Activated naive CD4-positive, alpha-beta T cell treated with anti-CD3 and anti-CD28 coated beads, Interleukin-2, amount 50 U/mL, for 16 hours (primary cell): ENCODE measurements around the gene PHLDA3.
A peak's percentile ranks its signal among the peaks of the same experiment; 100 is the strongest.
"Not testable (repeated sequence)": the region's sequence is repeated elsewhere in the genome, so short reads cannot be mapped to it uniquely, and the experiment has no call there.

ENCODE experiments used
- DNase-seq: peaks from one replicate; pipeline ENCODE4 v3.0.0-alpha.2; 2020

Gene PHLDA3

DNA sequence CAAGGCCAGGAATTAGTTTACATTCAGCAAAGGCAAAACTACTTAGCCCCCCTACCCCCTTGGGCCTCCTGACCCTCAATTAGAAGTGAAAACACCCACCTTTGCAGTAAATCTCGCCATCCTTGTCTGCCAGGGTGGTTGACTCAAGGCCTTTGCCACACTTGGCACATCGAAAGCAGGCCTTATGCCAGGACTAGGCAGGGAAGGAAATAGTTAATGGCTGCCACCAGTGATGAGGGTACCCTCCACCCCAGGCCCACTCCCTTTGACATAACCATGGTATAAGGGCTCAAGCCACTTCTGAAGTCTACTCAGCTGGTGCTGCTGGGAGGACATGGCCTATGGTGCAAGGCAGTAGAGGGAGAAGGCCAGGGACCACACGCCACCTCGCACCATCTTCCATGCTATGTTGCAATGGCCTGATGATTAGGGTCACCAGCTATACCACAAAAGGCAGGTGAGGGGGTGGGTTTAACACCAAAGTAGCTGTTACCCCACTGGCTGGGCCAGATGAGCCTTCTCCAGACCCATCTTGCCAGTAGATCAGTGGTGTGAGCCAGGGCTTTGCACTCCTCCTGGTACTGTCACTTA, 16.3 kb upstream of the PHLDA3 start:
- no peak for DNase-seq

DNA sequence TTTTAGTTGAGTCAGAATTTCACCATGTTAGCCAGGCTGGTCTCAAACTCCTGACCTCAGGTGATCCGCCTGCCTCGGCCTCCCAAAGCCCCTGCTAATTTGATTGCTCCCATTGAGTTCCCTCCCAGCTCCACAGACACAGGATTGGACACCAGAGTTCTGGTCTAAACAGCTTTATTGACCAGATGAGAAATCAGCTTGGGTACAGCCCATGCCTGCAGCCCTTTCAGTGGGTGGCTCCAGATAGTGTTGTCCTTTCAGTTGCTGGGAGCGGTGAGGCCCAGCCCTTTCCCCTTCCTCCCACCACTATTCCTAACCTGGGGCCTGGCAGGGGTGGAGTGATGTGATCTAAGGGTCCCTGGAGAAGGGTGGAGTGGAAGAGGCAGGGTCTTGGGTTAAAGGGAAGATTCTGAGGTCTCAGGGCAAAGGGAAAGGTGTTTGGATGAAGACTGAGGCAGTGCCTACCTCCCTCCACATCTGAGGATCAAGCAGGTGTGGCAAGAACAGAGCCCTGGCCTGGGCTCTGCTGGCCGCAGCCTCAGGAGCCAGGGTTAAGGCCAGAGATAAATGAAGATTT, 14.5 kb upstream of the PHLDA3 start:
- DNase-seq = no peak

DNA sequence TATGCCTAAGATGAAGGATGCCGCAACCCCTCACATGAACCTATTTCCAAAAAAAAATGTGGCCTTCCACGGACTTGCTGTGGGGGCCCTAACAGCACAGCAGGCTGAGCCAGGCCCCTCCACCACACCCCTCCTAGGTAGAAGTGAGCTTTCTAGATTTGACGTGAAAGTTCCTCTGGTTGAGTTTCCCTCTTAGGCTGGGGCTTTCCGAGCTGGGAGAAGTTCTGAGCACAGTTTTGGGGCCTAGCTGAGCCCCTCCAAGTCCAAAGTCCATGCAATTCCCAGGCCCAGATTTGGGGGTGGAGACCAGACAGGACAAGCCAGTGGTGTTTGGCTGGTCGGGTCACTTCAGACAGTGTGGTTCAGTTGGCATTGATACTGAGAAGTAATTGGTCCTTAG, 13.8 kb upstream of the PHLDA3 start:
- no peak for DNase-seq

DNA sequence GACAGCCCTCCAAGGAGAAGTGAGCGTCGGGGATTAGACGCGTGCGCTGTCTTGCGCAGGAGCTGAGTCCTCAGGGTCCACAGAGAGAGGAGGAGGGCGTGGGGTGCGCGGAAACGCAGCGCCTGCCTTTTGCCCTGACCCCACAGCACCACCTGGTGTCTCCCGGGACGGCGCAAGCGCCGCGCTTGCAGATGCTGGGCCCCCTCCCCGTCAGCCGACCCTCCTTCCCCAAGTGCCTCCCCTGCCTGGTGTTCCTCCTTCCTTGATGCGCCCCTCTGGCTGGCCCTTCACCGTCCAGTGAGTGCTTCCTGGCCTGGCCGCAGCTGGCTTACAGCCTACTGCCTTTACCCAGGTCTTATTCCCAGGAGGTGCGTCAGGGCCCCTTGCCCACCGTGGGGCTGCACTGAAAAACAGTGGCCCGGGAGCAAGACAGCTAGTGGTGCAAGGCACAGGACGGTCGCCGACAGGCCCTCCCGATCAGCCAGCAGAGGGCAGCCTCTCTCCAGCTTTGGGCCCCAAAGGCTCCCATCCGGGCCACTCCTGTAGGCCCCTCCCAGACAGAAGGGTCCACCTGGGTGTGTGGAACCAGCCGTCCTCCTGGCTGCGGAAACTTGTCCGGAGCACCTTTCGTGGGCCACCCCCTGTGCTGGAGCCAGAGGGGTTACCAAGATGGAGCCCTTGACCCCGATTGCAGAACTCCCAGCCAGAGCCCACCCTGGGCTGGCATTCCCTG, 12.9 kb upstream of the PHLDA3 start:
- peak; percentile 83 for DNase-seq

DNA sequence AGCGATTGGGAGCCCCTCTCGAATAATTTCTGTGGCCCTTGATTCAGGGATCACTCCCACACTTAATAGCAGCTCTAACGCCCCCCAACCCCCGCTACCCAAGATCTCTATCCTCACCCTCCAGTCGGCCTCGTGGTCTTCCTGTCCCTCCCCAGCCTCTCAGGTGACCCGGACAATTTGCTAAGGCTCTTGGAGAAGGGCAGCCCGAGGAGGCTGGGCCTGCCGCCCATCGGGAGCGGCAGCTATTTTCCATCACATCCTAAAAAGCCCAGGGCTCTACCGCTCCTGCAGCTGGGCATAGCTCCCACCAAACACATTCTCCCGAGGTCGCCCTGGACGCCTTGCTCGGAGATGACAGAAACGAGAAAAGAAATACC, 12.0 kb upstream of the PHLDA3 start:
- DNase-seq = no peak

DNA sequence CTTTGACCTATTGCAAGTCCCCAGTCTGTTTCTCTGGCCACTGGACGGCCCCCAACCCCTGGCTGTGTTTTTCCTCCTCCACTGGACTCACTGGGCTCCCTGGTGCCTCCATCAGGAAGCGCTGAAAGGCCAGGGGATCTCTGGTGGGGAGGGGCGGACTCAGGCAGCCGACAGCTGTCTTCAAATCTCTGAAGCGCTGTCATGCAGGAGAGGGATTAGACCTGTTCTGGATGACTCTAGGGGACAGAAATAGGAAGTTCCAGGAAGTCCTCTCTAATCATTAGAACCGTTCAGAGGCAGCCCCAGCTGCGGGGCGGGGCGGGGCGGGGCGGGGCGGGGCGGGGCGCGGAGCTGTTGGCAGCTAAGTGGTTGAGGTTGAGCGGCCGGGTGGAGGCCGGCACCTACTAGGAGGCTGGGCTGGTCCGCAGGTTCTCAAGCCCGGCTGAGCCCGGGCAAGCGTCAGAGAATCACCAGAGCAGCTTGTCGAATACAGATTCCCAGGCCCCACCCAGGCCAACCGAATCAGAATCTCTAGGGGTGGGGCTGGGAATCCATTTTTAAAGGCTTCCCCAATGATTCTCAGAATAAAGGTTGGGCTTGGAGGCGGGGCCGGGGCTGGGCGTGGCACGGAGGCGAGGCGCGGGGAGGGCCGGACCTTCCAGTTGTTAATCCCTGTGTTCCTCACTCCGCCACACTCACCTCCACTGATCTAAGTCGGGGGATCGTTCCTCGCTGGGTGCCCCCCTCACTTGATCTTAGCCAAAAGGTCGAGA, 11.4 kb upstream of the PHLDA3 start:
- peak; percentile 53 for DNase-seq

DNA sequence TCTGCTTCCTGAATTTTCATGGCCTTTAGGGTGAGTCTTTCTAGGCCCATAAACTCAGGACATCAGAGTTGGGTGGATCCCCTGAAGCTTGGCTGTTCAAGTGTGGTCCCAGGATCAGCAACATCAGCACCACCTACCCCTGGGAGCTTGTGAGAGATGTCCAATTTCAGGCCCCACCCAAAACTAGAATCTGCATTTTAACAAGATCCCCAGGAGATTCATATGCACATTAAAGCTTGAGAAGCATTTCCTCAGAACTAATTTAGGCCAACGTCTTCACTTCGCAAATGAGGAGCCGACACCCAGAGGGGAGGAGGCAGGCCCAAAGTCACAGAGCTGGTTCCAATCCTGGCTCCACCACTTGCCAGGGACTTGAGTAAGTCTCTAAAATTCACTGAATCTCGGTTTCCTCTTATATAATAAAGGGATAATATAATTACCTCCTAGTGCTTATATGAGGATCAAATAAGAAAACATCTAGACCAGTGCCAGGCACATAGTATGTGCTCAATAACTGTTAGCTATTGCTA, 10.3 kb upstream of the PHLDA3 start:
- DNase-seq = no peak

DNA sequence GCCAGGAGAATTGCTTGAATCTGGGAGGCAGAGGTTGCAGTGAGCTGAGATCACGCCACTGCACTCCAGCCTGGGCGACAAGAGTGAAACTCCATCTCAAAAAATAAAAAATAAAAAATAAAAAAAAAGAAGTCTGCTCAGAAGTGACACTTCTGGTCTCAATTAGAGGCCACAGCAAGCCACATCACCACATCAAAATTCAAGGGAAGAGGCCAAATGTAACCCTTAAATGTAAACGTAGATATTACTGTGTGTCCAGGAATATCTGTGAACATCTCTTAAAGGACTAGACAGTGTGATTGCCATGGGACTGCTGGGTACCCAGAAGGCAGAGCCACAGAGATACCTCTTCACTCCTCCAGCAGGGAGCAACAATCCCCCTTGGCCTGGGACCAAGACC, 9.7 kb upstream of the PHLDA3 start:
- not testable (repeated sequence) for DNase-seq

DNA sequence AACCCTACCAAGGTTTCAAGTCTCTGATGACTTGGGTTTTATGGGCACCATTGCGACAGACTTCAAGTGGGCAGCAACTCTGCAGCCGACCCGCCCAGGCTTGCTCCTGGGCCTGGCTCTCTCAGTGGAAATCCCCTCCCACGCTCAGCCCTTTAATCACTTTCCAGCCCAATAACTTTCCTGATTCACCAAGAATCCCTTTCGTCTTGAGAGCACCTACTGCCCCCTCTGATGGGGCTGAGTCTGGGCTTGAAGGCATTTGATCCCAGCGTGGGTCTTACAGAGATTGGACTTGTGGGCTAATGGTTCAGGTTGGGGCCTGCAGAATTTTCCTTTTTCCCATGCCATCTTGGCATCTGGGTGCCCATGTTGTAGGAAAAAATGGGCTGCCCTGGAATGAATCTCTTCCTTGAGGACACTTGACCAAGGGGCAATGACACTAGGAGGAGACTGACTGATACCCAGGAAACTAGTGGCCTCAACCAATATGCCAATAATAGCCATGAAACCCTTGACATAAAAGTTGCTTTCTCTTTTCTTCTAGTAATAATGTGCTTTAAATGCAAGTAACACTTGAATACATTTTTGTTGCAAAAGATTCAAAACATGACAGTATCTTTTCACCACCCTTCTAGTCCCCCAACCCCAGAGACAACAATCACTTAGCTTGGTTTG, 7.8 kb upstream of the PHLDA3 start:
- no peak for DNase-seq

DNA sequence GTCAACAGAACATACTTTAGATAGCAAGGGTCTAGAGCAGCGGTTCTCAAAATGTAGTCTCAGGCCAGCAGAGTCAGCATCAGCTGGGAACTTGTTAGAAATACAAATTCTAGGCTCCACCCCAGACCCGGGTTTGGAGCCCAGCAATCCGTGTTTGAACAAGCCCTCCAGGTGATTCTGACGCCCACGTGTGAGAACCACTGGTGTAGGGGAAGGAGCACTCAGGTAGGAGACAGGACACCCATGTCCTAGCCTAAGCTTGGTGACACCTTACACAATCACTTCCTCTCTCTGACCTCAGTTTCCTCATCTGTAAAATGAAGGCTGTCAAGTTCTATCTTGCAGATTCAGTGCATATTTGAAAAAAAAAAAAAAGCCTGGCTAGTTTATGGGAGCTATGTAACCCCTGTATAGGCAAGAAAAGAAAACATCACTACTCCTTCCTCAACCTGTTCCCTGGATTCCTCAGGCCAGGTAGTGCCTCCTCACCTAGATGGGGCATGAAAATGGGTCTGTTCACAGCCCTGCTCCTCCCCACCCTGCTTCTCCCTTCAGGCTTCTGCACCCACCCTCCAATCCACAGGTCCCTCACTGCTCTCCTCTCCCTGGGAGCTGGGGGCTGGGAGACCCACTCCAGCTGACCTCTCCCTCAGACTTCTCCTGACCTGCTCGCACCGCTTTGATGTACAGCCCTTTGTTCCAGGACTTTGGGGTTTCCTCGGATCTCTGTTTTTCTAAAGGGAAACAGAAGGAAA, 7.1 kb upstream of the PHLDA3 start:
- no peak for DNase-seq

DNA sequence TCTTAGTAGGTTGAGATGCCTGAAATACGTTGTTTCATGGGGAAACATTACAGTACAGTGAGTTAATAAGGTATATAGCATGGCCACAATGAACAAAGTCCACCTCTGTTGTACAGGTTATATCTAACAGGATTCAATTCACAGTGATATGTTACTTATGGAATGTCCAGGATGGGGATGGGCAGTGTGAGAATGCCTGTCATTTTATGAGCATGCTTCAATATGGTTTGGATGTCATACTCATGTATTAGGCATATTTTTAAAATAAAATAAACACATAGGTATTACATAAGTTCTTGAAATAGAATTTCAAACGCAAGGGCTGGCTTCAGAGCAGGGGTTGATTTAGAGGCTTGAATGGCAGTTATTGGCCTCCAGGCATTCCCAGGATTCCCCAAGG, 6.1 kb upstream of the PHLDA3 start:
- DNase-seq = no peak

DNA sequence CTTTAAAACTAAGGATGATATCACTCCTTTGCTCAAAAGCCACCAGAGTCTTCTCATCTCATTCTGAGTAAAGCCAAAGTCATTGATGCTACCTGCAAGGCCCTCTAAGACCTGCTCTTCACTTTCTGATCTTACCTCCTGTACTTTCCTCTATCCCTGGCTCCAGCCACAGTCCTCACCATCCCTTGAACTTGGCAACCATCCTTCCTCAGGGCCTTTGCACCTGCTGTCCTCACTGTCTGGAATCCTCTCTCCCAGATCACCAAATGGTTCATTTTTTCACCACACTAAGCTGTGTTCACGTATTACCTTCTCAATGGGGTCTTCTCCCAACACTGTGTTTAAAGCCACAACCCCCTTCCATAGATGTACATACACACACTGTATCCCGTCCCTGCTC, 4.3 kb upstream of the PHLDA3 start:
- DNase-seq = no peak

DNA sequence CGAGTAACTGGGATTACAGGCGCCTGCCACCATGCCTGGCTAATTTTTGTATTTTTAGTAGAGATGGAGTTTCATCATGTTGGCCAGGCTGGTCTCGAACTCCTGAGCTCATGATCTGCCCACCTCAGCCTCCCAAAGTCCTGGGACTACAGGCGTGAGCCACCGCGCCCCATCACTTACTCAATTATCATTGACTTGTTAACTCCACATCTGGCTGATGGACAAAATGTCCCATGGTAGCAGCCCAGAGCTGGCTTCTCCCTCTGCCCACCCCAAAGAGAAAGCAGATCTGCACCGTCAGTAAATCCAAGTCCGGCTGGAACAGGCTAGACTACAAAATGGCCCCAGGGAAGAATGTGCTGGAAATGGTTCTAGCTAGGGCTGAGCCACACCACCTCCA, 3.3 kb upstream of the PHLDA3 start:
- DNase-seq = not testable (repeated sequence)

DNA sequence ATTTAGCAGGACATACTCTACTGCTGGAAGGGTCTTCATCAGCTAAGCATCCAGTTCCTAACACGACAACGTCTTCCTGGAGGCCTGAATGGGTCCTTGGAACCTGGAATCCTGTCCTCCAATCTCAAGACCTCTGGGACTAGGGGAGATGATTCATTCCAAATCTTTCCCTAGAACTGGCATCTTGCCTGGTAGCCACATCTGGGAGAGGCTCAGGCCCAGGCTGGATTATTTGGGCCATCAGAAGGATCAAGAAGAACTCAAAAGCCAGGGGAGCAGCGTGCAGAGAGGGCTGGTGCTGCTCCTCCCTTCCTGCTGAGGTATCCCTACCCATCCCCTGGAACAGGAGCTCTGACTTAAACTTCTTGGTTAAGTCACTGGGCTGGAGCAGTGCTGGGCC, 2.8 kb upstream of the PHLDA3 start:
- DNase-seq = no peak

DNA sequence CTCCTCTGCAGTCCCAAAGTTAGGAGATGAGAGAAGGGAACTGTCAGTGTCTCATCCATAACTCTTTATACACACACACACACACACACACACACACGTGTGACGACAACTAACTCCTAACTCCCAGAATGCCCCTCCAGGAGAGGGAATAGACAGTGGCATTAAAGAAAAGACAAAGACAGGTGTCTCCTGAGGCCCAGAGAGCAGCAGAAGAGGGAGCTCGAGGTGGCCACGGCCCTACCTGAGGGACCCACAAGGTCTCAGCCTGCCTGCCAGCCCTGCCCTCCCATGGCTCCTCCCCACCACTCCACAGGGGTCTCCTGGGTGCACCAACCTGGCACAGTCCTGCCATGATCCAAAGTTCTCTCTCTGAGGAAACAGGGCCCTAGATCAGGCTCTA, 1.6 kb upstream of the PHLDA3 start:
- no peak for DNase-seq

DNA sequence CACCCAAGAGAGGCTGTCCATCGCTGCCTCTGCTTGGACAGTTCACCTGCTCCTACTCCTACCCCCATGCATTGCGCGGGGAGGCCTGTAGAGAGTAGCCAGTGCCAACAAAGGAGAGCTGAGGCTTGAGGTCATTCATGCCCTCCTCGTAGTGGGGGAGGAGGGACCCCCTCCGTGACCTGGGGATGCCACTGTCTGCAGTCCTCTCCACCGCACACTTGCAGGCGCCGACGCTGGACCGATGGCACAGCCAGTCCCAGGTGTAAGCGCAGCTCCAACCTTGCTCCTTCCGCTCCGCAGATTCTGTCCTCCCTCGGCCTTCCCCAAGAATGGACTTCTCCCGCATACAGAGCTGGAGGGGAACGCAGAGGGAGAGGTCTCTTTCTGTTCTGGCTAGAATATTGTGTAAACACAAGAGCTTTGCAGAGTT, 672 bp upstream of the PHLDA3 start:
- no peak for DNase-seq

DNA sequence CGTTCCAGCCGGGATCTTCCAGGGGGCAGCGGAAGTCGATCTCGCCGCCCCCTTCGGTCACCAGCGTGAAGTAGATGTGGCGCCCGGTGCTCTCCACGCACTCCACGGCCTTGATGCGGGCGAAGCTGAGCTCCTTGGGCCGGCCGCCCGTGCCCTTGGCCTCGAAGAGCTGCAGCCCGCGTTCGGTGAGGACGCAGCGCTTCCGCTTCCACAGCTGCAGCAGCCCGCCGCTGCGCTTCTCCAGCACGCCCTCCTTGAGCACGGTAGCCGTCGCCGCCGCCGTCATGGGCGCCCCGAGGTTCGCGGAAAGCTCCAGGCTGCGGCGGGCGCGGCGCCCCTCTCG, 516 bp downstream of the PHLDA3 start:
- no peak for DNase-seq

DNA sequence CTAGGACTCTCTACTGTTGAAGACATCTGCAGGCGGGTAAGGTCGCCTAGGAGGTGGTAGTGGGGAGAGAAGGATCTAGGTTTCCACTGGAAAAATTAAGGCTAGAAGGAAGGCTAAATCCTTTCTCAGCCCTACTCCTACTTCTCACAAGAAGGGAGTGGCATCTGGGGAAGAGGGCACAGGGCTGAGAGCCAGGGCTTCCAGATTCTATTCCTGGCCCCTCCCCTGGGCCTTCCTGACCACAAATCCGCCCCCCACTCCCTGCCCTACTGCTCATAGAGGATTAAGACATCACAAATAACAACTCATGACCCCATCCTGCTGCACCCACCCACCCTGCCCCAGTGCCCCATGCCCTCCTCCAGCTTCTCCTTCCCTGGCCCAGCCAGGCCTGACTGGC, 2.5 kb downstream of the PHLDA3 start:
- DNase-seq = no peak

DNA sequence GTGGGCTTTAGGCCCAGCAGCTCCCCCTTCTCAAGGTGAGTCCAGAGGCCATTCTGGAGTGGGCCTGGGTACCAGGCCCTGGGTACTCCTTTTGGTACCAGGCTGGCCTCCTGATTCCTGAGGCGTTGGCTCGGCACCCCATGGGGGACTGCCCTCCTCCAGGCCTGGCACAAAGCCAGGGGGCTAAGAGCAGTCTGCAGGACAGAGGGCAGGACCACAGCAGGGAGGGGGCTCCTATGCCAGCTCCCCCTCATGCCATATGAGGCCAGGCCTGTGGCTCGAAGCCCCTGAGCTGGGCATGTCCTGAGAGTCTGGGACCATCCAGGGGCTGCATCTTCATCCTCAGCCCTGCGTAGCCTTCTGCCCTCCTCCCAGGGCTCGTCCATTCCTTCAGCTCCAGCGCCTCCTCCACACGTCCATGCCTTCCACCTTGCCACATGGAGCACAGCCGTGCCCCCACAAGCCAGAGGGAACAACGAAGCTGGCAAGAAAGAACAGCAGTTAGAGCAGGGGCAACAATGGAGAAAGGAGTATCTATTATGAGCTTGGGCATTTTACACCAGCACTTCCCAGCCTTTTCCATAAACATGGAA, 3.2 kb downstream of the PHLDA3 start:
- no peak for DNase-seq

DNA sequence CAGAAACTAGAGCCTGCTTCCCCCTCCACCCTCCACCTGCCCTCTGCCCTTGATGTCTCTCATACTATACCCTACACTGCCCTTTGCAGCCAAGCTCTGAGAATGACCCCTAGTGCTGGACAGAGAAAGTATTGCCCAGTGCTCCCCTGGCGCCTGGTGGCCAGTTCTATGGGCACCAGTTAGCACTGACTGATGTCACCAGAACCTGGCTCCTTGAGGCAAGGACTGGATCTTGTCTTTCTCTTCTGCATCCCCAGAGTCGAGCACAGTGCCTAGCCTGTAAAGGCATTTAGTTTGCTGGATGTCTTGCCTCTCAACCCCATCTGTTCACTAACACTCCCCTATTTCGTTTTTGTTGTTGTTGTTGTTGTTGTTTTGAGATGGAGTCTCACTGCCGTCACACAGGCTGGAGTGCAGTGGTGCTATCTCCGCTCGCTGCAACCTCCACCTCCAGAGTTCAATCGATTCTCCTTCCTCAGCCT, 5.9 kb downstream of the PHLDA3 start:
- no peak for DNase-seq

DNA sequence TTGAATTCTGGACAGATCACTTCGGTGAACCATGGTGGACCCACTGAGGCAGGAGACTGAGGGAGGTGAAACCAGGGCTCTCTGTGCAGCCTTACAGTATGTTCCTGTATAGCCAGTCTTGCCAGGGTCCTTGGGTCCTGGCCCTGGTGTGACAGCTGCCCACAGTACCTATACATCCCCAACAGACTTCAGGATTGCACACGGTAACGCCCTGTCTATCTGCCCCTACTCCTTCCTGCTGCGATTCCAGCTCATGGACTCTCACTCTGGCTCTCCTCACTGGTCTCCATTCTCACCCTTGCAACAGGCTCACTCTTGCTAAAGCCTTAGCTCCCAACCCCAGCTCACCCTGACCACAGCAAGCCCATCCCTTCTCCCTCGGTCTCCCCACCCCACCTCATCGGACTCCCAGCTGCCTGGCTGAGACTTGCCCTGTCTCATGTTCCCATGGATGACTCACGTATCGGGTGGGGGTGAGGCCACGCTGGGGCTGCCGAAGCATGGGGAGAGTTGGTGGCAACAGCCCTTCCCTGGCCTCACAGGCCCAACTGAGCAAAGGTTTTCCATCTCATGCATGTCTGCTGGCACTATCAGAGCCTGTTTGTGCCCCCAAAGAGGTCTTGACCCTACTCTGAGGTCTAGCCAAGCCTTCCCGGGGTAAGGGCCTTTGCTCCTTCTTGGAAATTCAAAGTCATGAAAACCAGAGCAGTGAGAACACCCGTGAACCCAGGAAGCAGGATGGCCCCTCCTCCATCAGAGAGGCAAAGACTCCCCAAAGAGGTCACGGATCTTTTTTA, 7.1 kb downstream of the PHLDA3 start:
- DNase-seq = no peak
